HCT116 (cell line): ENCODE data around the gene GSTM3. TPM values are rescaled to one million over a fixed set of nuclear protein-coding genes. Genes with fewer than 3 reads are reported as not detected.

Experiments
- ATAC-seq: fragments of 200-7000 bp; cut with Tn5 transposase; 2 replicates; pipeline ENCODE4 v1.9.1; 2020; ENCODE audit warnings: mild to moderate bottlenecking, moderate library complexity
- BruUV-seq: library from RNA; stranded (reverse); fragments of 400-500 nt; replicated peaks from 2 replicates; lab custom pipeline; 2021; lab: Mats Ljungman, UMichigan
- CTCF ChIA-PET: fragments of 300-600 bp; sonication (Branson Sonifier 250); formaldehyde crosslinking; loops from one replicate; lab custom pipeline; 2021; ENCODE audit warnings: antibody characterized with exemption; lab: Charles Lee
- POLR2A ChIA-PET: fragments of 300-600, 350-600 bp; sonication (Branson Sonifier 250); formaldehyde crosslinking; loops from one replicate; lab custom pipeline; 2021; ENCODE audit warnings: antibody characterized with exemption; lab: Charles Lee
- RAD21 ChIA-PET, 2 experiments: fragments of 300-600 bp; sonication (Branson Sonifier 250); formaldehyde crosslinking; loops; one replicate each; lab custom pipeline; 2023; ENCODE audit warnings: low total read pairs in 2 of 2; ENCODE audit not compliant: uncharacterized antibody in 2 of 2, unreplicated experiment in 2 of 2, low non-redundant PET in 1 of 2; lab: Charles Lee
- DNase-seq: peaks from one replicate; pipeline ENCODE4 v3.0.0-alpha.2; 2010; ENCODE audit warnings: low read depth, low spot score
- H2AFZ ChIP-seq: fragments of 200-600 bp; shearing (Covaris generic), sonication (generic); 2 replicates; pipeline ENCODE4 v1.6.1; 2017; ENCODE audit warnings: low read depth, mixed run types, mixed read lengths, antibody characterized with exemption, low read length; ENCODE audit not compliant: poor library complexity, severe bottlenecking
- H3K27ac ChIP-seq: 2 replicates; pipeline ENCODE4 v1.5.1; 2012; ENCODE audit warnings: low read depth, low read length
- H3K27me3 ChIP-seq: fragments of 200-600 bp; sonication (generic); 2 replicates; pipeline ENCODE4 v1.6.1; 2016; ENCODE audit warnings: mixed run types, low read length, mixed read lengths; ENCODE audit not compliant: insufficient read depth
- H3K36me3 ChIP-seq, 2 experiments: fragments of 200-500 bp in 1 of 2; fragments of 200-600 bp in 1 of 2; sonication (Bioruptor generic) in 1 of 2; sonication (generic) in 1 of 2; 2 replicates each; pipeline versions ENCODE4 v1.5.1 to v1.6.1; 2014 to 2016; ENCODE audit warnings: low read length in 2 of 2, inconsistent platforms in 1 of 2, mixed read lengths in 1 of 2, mixed run types in 1 of 2; ENCODE audit not compliant: insufficient read depth in 2 of 2, control insufficient read depth in 1 of 2
- H3K4me1 ChIP-seq, 2 experiments: fragments of 200-600 bp in 1 of 2; sonication (generic) in 1 of 2; 2 replicates each; pipeline versions ENCODE4 v1.5.1 to v1.6.1; 2012 to 2017; ENCODE audit warnings: low read length in 2 of 2, inconsistent platforms in 1 of 2, mild to moderate bottlenecking in 1 of 2, mixed read lengths in 1 of 2, mixed run types in 1 of 2, moderate library complexity in 1 of 2; ENCODE audit not compliant: insufficient read depth in 2 of 2, control insufficient read depth in 1 of 2
- H3K4me2 ChIP-seq: fragments of 200-600 bp; sonication (generic); 2 replicates; pipeline ENCODE4 v1.6.1; 2017; ENCODE audit warnings: mixed run types, low read length, mixed read lengths
- H3K4me3 ChIP-seq, 2 experiments: fragments of 200-600 bp in 1 of 2; sonication (generic) in 1 of 2; replicated peaks in 1 of 2; 2 replicates each; pipeline ENCODE4 v1.5.1; 2011 to 2016; ENCODE audit warnings: low read length in 2 of 2, control low read depth in 1 of 2, low read depth in 1 of 2, mild to moderate bottlenecking in 1 of 2, mixed read lengths in 1 of 2, mixed run types in 1 of 2
- H3K79me2 ChIP-seq: fragments of 200-600 bp; sonication (generic); 2 replicates; pipeline ENCODE4 v1.6.1; 2017; ENCODE audit warnings: mild to moderate bottlenecking, mixed run types, low read length, moderate library complexity, mixed read lengths; ENCODE audit not compliant: insufficient read depth
- H3K9ac ChIP-seq: fragments of 200-600 bp; sonication (generic); 2 replicates; pipeline ENCODE4 v1.6.1; 2016; ENCODE audit warnings: low read length, mixed read lengths
- H3K9me2 ChIP-seq: fragments of 200-600 bp; sonication (generic), shearing (Covaris generic); 2 replicates; pipeline ENCODE4 v1.6.1; 2017; ENCODE audit warnings: mixed run types, mild to moderate bottlenecking, moderate library complexity; ENCODE audit not compliant: insufficient read depth
- H3K9me3 ChIP-seq, 2 experiments: fragments of 200-500 bp in 1 of 2; fragments of 200-600 bp in 1 of 2; sonication (Bioruptor generic) in 1 of 2; sonication (generic) in 1 of 2; 2 replicates each; pipeline ENCODE4 v1.6.1; 2014 to 2017; ENCODE audit warnings: low read length in 2 of 2, mixed read lengths in 2 of 2, inconsistent platforms in 1 of 2, low read depth in 1 of 2, mild to moderate bottlenecking in 1 of 2, mixed run types in 1 of 2, moderate library complexity in 1 of 2; ENCODE audit not compliant: control insufficient read depth in 1 of 2, insufficient read depth in 1 of 2
- H4K20me1 ChIP-seq: fragments of 200-600 bp; sonication (generic), shearing (Covaris generic); 2 replicates; pipeline ENCODE4 v1.6.1; 2017; ENCODE audit warnings: mixed run types, mild to moderate bottlenecking, moderate library complexity; ENCODE audit not compliant: insufficient read depth
- CBX3 ChIP-seq: IDR thresholded peaks from 2 replicates; pipeline ENCODE4 v1.6.1; 2012; ENCODE audit warnings: low read depth
- CEBPB ChIP-seq: IDR thresholded peaks from 2 replicates; pipeline ENCODE4 v1.6.1; 2012; ENCODE audit warnings: low read depth
- EGR1 ChIP-seq: IDR thresholded peaks from 2 replicates; pipeline ENCODE4 v1.6.1; 2012; ENCODE audit warnings: low read depth
- EZH2 ChIP-seq: fragments of 200-600 bp; sonication (generic); IDR thresholded peaks from 2 replicates; pipeline ENCODE4 v1.6.1; 2017; ENCODE audit warnings: antibody characterized with exemption, mixed run types
- FOSL1 ChIP-seq: IDR thresholded peaks from 2 replicates; pipeline ENCODE4 v1.6.1; 2012; ENCODE audit warnings: low read depth
- JUND ChIP-seq: IDR thresholded peaks from 2 replicates; pipeline ENCODE4 v1.6.1; 2012
- POLR2A ChIP-seq: IDR thresholded peaks from 2 replicates; pipeline ENCODE4 v1.7.0; 2011; ENCODE audit warnings: borderline replicate concordance; ENCODE audit not compliant: insufficient read depth, insufficient read length; ENCODE audit errors: extremely low read depth
- POLR2AphosphoS5 ChIP-seq: IDR thresholded peaks from 2 replicates; pipeline ENCODE4 v1.6.1; 2011; ENCODE audit warnings: mild to moderate bottlenecking, low read depth, low read length, moderate library complexity
- SIN3A ChIP-seq: IDR thresholded peaks from 2 replicates; pipeline ENCODE4 v1.6.1; 2012; ENCODE audit warnings: low read depth
- SP1 ChIP-seq: IDR thresholded peaks from 2 replicates; pipeline ENCODE4 v1.6.1; 2012; ENCODE audit warnings: low read depth
- SRF ChIP-seq: IDR thresholded peaks from 2 replicates; pipeline ENCODE4 v1.6.1; 2012; ENCODE audit warnings: low read depth
- TCF7L2 ChIP-seq: IDR thresholded peaks from 2 replicates; pipeline ENCODE4 v1.7.0; 2011; ENCODE audit warnings: borderline replicate concordance, inconsistent platforms; ENCODE audit not compliant: insufficient read depth, insufficient read length; ENCODE audit errors: extremely low read depth
- YY1 ChIP-seq: IDR thresholded peaks from 2 replicates; pipeline ENCODE4 v1.6.1; 2011; ENCODE audit warnings: low read length, low read depth, moderate library complexity, mild to moderate bottlenecking; ENCODE audit not compliant: insufficient replicate concordance; ENCODE audit errors: extremely low read depth
- ZFX ChIP-seq: fragments of 450-650 bp; IDR thresholded peaks from 2 replicates; pipeline ENCODE4 v1.6.1; 2017
- intact Hi-C: fragments of 100-400 bp; cut with micrococcal nuclease; formaldehyde crosslinking; loops from 2 replicates; pipeline ENCODE4 v1.10.0; 2022
- total RNA-seq: library from RNA; stranded (reverse); gene quantifications from one replicate; pipeline ENCODE4 v1.2.1, GENCODE V29; 2021; ENCODE audit not compliant: unreplicated experiment
- TF ChIP-seq, protein P1 (sequence below): IDR thresholded peaks from 2 replicates; pipeline ENCODE4 v1.6.1; 2012
- TF ChIP-seq, protein P2 (sequence below), 3 experiments: fragments of 200-600 bp in 1 of 3; sonication (generic) in 1 of 3; IDR thresholded peaks in 2 of 3; conservative IDR thresholded peaks in 1 of 3; 2 replicates each; pipeline ENCODE4 v1.5.1; 2012 to 2017; ENCODE audit warnings: low read depth in 2 of 3, low read length in 2 of 3, antibody characterized with exemption in 1 of 3, borderline replicate concordance in 1 of 3, control low read depth in 1 of 3, mild to moderate bottlenecking in 1 of 3, mixed read lengths in 1 of 3, mixed run types in 1 of 3, moderate library complexity in 1 of 3; ENCODE audit not compliant: insufficient read depth in 1 of 3
- TF ChIP-seq, protein P3 (sequence below): IDR thresholded peaks from 2 replicates; pipeline ENCODE4 v1.6.1; 2012

The GSTM3 gene
- total RNA-seq, 1 experiment from 2014 or later, result 0.39 TPM

DNA sequence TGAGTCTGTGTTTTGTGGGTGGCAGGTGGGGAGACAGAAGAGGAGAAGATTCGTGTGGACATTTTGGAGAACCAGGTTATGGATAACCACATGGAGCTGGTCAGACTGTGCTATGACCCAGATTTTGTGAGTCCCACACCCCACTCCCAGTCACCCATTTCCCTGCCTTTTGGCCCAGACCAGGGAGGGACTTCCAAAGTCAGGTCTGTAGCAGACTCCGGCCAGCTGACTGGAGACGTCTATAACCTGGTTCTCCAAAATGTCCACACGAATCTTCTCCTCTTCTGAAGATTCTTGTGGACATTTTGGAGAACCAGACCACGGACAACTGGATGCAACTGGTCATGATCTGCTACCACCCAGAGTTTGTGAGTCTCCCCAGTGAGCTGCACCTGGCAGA is 27.2 kb downstream of the GSTM3 start:
- no TSS peak for BruUV-seq
- Histone ChIP-seq H3K79me2 (no peaks in the 10 kb centered on the region), H3K9me2 (no peaks in the 10 kb centered on the region), H3K36me3 (no peaks in the 10 kb centered on the region), H3K4me3 (no peak overlapping the region), H3K27me3 (no peaks in the 10 kb centered on the region), H3K4me2 (no peak overlapping the region), H3K27ac (no peak overlapping the region), H4K20me1 (no peaks in the 10 kb centered on the region), H2AFZ (no peak overlapping the region)
- ChIA-PET RAD21 (no interaction called here), CTCF (no interaction called here)
- intact Hi-C loops, result no loop called here
- no peak for DNase-seq
- TF ChIP-seq, protein P1, sequence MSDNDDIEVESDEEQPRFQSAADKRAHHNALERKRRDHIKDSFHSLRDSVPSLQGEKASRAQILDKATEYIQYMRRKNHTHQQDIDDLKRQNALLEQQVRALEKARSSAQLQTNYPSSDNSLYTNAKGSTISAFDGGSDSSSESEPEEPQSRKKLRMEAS, result no peak
- TF ChIP-seq SIN3A (no peak), EGR1 (no peak), POLR2A (no peak), POLR2AphosphoS5 (no peak), CBX3 (no peak), CEBPB (no peak), SRF (no peak), JUND (no peak), SP1 (no peak), EZH2 (no peak), YY1 (no peak), ZFX (no peak), TCF7L2 (no peak), FOSL1 (no peak)
- TF ChIP-seq, protein P2, sequence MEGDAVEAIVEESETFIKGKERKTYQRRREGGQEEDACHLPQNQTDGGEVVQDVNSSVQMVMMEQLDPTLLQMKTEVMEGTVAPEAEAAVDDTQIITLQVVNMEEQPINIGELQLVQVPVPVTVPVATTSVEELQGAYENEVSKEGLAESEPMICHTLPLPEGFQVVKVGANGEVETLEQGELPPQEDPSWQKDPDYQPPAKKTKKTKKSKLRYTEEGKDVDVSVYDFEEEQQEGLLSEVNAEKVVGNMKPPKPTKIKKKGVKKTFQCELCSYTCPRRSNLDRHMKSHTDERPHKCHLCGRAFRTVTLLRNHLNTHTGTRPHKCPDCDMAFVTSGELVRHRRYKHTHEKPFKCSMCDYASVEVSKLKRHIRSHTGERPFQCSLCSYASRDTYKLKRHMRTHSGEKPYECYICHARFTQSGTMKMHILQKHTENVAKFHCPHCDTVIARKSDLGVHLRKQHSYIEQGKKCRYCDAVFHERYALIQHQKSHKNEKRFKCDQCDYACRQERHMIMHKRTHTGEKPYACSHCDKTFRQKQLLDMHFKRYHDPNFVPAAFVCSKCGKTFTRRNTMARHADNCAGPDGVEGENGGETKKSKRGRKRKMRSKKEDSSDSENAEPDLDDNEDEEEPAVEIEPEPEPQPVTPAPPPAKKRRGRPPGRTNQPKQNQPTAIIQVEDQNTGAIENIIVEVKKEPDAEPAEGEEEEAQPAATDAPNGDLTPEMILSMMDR (IDR thresholded peaks at IDR 0.05 in 2 of 3, conservative IDR thresholded peaks at IDR 0.05 in 1 of 3; ENCODE audit: borderline replicate concordance in 1 of 3, insufficient read depth in 1 of 3, low read depth in 2 of 3, low read length in 2 of 3), result no peak
- TF ChIP-seq, protein P3, sequence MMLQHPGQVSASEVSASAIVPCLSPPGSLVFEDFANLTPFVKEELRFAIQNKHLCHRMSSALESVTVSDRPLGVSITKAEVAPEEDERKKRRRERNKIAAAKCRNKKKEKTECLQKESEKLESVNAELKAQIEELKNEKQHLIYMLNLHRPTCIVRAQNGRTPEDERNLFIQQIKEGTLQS, result no peak
- TF ChIP-seq, all 23 proteins: peak for 0
- no peak for ATAC-seq
- Histone ChIP-seq H3K4me1 (peaks cover 0 to under 1% of the 10 kb centered on the region in 2 experiments; a peak in 2 of 4 replicates), H3K9me3 (no peaks in the 10 kb centered on the region), H3K9ac (no peak overlapping the region)
- POLR2A ChIA-PET, result no interaction called here
